GM18907 (cell line): ENCODE data around the gene RAD51B.
"Not testable (repeated sequence)": the region's sequence is repeated elsewhere in the genome, so short reads cannot be mapped to it uniquely, and the experiment has no call there.

Experiments
- ATAC-seq: cut with Tn5 transposase; IDR thresholded peaks from one replicate; pipeline ENCODE4 v1.9.1; 2021; ENCODE audit warnings: mild to moderate bottlenecking, moderate library complexity; ENCODE audit not compliant: unreplicated experiment

The RAD51B gene

GRCh38 chr14:68414121-68414520, 594.5 kb downstream of the RAD51B start:
- ATAC-seq = no peak

- no peak for ATAC-seq
Measured at GRCh38 chr14:68416171-68416570, 596.6 kb downstream of the RAD51B start.

- ATAC-seq = no peak
Measured at GRCh38 chr14:68417009-68417650, 597.6 kb downstream of the RAD51B start.

- no peak for ATAC-seq
Measured at GRCh38 chr14:68418174-68419118, 598.9 kb downstream of the RAD51B start.

- ATAC-seq = no peak
Measured at GRCh38 chr14:68420350-68420749, 600.8 kb downstream of the RAD51B start.

GRCh38 chr14:68421116-68421515, 601.5 kb downstream of the RAD51B start:
- ATAC-seq = no peak

GRCh38 chr14:68423686-68424085, 604.1 kb downstream of the RAD51B start:
- no peak for ATAC-seq

GRCh38 chr14:68424443-68425172, 605.0 kb downstream of the RAD51B start:
- no peak for ATAC-seq

- no peak for ATAC-seq
Measured at GRCh38 chr14:68426661-68427549, 607.3 kb downstream of the RAD51B start.

- ATAC-seq = no peak
Measured at GRCh38 chr14:68427550-68427890, 607.9 kb downstream of the RAD51B start.

GRCh38 chr14:68428900-68429299, 609.3 kb downstream of the RAD51B start:
- not testable (repeated sequence) for ATAC-seq

GRCh38 chr14:68434173-68434572, 614.6 kb downstream of the RAD51B start:
- ATAC-seq = not testable (repeated sequence)

GRCh38 chr14:68435631-68436030, 616.1 kb downstream of the RAD51B start:
- ATAC-seq = not testable (repeated sequence)

- ATAC-seq = no peak
Measured at GRCh38 chr14:68439676-68440075, 620.1 kb downstream of the RAD51B start.

- ATAC-seq = no peak
Measured at GRCh38 chr14:68440820-68441219, 621.2 kb downstream of the RAD51B start.

GRCh38 chr14:68441542-68441941, 622.0 kb downstream of the RAD51B start:
- no peak for ATAC-seq

- no peak for ATAC-seq
Measured at GRCh38 chr14:68442828-68443629, 623.5 kb downstream of the RAD51B start.

- no peak for ATAC-seq
Measured at GRCh38 chr14:68444449-68445168, 625.0 kb downstream of the RAD51B start.
